ENCODE measurements around the gene MN1.

Gene MN1

DNA sequence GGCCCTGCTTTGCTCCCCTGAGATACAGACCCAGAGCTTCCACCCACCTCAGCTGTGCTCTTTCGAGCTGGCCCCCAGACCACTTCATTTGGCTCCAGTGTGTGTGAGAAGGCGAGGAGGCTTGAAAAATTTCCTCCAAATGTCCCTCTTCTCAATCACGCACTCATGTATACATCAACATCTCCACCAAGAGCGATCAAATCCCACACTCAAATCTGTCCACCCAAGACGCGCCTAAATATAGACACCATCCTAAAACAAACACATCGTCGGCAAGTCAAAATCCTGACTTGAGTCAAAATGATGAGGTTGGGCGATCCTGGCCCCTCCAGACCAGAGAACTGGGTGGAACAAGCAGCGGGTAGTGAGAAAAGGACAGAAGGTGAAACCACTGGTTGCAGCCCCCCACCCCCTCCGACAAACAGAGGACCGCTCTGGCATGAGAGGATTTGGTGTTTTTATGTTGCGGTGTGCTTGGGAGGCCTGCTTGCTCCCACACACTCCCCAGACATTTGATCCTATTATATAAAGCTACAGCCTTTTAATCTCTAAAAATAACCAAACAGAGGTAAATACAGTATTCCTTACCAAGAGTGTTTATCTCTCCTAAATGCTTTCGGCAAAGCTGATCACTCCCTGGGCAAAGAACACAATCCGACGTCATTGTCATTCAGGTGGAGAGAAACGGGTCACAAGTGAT lies 10.2 kb downstream of the MN1 start:
- TF ChIP-seq MYC (IDR thresholded peaks at IDR 0.05; ENCODE audit: low read depth, low read length), result no peak
- TF ChIP-seq, protein P1, sequence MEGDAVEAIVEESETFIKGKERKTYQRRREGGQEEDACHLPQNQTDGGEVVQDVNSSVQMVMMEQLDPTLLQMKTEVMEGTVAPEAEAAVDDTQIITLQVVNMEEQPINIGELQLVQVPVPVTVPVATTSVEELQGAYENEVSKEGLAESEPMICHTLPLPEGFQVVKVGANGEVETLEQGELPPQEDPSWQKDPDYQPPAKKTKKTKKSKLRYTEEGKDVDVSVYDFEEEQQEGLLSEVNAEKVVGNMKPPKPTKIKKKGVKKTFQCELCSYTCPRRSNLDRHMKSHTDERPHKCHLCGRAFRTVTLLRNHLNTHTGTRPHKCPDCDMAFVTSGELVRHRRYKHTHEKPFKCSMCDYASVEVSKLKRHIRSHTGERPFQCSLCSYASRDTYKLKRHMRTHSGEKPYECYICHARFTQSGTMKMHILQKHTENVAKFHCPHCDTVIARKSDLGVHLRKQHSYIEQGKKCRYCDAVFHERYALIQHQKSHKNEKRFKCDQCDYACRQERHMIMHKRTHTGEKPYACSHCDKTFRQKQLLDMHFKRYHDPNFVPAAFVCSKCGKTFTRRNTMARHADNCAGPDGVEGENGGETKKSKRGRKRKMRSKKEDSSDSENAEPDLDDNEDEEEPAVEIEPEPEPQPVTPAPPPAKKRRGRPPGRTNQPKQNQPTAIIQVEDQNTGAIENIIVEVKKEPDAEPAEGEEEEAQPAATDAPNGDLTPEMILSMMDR (IDR thresholded peaks at IDR 0.05; ENCODE audit: low read depth, low read length), result no peak
- TF ChIP-seq, protein P2, sequence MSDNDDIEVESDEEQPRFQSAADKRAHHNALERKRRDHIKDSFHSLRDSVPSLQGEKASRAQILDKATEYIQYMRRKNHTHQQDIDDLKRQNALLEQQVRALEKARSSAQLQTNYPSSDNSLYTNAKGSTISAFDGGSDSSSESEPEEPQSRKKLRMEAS (IDR thresholded peaks at IDR 0.05; ENCODE audit: low read depth, low read length), result no peak
- no peak for TF ChIP-seq POLR2A (IDR thresholded peaks at IDR 0.05; ENCODE audit: extremely low read depth, insufficient read length)
- DNase-seq (ENCODE audit: low read depth), result no peak
- H3K4me3 ChIP-seq (ENCODE audit: low read depth, low read length), result no peak overlapping the region

DNA sequence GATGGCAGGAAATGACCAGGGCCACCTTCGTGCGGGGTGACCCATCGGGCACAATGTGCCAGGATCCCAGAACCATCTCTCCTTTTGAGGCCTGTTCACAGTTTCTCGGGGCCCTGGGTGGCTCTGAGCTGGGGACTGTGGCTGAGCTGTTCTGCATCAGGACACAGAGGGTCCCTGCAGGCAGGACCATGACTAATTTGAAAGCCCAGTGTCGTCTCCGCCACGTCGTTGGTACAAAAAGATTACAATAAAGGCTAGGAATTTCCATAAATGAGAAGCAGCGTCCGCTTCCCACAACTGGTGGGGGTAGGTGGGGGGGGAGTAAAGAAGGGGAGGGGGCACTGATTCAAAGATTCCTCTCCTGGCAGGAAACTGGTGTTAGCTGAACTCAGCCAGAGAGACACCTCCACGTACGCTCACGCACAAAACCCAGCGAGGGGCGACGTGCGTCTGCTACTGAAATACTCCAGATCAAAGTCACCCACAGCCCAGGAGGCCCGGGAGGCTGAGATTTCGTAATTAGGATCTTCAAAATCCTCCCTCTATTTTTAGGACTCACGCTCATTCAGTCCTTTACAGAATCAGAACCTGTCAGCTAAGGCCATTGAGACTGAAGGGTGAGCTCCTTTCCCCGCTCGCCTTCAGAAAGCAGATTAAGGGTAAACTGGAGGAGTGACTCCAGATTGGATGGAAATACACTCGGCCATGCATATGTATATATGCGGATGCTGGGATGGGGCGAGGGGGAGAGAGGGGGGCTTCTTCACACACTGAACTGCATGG lies 11.0 kb downstream of the MN1 start:
- TF ChIP-seq POLR2A (IDR thresholded peaks at IDR 0.05; ENCODE audit: extremely low read depth, insufficient read length), result no peak
- TF ChIP-seq, protein P2 (IDR thresholded peaks at IDR 0.05; ENCODE audit: low read depth, low read length), result no peak
- TF ChIP-seq, protein P1 (IDR thresholded peaks at IDR 0.05; ENCODE audit: low read depth, low read length), result no peak
- no peak overlapping the region for H3K4me3 ChIP-seq (ENCODE audit: low read depth, low read length)
- DNase-seq (ENCODE audit: low read depth), result no peak

DNA sequence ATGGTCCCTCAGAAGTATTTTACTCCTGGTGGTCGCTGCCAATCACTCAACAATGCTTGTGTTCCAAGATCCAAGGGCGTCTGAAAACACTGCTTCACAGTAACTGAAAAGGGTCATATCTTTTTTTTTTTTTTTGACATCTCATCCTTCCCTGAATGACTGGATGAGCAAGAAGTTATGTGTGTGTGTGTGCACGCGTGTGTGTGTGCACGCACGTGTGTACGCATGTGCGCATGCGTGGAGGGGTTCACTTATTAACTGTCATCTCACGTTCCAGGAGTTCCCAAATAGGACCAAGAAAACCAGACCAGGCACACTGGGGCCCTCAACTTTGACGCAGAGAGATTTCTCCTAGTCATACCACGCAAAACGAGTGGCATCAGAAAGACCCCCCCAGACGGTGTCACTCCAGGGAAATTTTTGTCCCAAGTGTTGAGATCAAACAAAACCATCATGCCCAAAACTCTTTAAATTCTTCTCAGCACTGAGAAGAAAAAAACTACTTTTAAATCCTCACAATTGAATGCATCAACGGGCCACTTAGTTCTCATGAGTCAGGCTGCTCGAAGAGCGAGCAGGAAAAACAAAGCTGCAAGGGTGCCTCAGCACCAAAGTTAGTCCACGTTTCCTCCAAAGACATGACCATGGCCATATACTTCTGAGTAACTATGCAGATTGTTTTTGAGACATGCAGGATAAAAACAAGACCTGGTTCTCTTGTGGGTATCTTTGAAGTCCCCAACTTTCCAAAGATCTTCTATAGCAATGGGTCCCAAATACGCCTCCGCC lies 12.9 kb downstream of the MN1 start:
- no peak for DNase-seq (ENCODE audit: low read depth)
- H3K4me3 ChIP-seq (ENCODE audit: low read depth, low read length), result no peak overlapping the region
- TF ChIP-seq MYC (IDR thresholded peaks at IDR 0.05; ENCODE audit: low read depth, low read length), result no peak

DNA sequence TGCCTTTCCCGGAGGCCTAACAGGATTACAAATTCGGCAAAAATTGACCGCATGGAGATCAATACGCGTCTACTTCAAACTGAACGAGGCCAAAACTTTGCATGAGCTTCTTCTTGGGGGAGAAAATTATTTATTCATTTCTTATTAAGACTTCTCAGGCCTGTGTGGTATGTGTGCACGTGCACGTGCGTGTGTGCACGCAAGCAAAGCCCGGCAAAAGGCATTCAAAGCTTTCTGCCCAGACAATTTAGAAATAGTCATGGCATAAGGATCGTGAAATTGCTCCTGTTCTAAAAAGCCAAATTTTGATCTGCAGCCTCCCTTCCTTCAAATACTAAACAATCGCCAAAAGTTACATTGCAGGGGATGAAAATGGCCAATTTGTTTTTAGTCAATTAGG lies 14.6 kb downstream of the MN1 start:
- no peak overlapping the region for H3K4me3 ChIP-seq (ENCODE audit: low read depth, low read length)
- DNase-seq (ENCODE audit: low read depth), result no peak
- TF ChIP-seq MYC (IDR thresholded peaks at IDR 0.05; ENCODE audit: low read depth, low read length), result no peak
- TF ChIP-seq, protein P2 (IDR thresholded peaks at IDR 0.05; ENCODE audit: low read depth, low read length), result no peak
- TF ChIP-seq, protein P1 (IDR thresholded peaks at IDR 0.05; ENCODE audit: low read depth, low read length), result no peak
- no peak for TF ChIP-seq POLR2A (IDR thresholded peaks at IDR 0.05; ENCODE audit: extremely low read depth, insufficient read length)

DNA sequence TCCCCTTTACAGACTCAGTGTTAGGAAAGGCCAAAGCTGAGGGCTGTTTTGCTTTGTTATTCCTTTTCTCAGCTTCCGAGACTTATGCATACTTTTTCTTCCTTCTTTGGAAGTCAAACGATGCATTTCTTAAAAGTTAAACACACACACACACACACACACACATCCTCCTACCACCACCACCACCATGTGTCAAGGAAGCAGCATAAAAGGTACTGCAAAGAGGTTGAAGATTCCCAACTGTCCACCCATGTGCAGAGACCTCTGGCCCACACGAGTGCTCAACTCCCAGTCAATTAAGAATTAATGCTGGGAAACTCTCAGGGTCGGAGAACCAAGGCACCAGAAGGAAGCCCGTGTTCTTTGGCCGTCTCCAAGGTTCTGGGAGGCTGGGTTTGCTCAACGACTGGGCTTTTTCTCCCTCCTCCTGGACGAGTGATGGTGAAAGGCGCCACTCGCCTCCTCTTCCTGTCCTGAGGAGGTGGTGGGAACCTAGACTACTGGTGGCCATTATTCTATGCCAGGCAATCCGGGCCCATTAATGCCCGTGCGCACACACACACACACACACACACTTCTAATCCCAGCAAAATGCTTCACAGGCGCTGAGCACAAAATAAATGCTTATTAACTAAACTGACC lies 15.1 kb downstream of the MN1 start:
- TF ChIP-seq, protein P2 (IDR thresholded peaks at IDR 0.05; ENCODE audit: low read depth, low read length), result no peak
- TF ChIP-seq MYC (IDR thresholded peaks at IDR 0.05; ENCODE audit: low read depth, low read length) (no peak), POLR2A (IDR thresholded peaks at IDR 0.05; ENCODE audit: extremely low read depth, insufficient read length) (no peak)
- TF ChIP-seq, protein P1 (IDR thresholded peaks at IDR 0.05; ENCODE audit: low read depth, low read length), result no peak
- DNase-seq (ENCODE audit: low read depth), result no peak

More for the DNA sequence above, 15.1 kb downstream of the MN1 start:
- no peak overlapping the region for H3K4me3 ChIP-seq (ENCODE audit: low read depth, low read length)

Measured in NB4 (cell line).